ENCODE measurements around the gene PCBP1.

DNA sequence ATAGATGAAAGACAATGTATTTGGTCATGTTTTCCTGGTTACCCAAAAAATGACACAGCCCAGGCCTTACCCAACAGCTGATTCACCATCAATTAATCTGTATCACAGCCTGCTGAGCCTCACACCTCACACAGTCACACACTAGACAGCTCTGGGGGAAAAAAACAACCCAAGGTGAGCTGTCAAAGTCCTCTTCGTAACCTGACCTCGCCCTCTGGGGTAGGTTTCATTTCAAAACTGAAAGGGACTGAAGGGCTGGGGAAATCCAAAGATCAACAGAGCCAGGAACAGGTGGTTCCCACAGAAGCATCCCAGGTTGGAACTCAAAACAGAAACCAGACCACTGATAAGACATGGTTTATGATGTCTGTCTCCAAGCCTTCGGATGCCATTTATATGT lies 18.2 kb upstream of the PCBP1 start:
- TF ChIP-seq, protein P1, sequence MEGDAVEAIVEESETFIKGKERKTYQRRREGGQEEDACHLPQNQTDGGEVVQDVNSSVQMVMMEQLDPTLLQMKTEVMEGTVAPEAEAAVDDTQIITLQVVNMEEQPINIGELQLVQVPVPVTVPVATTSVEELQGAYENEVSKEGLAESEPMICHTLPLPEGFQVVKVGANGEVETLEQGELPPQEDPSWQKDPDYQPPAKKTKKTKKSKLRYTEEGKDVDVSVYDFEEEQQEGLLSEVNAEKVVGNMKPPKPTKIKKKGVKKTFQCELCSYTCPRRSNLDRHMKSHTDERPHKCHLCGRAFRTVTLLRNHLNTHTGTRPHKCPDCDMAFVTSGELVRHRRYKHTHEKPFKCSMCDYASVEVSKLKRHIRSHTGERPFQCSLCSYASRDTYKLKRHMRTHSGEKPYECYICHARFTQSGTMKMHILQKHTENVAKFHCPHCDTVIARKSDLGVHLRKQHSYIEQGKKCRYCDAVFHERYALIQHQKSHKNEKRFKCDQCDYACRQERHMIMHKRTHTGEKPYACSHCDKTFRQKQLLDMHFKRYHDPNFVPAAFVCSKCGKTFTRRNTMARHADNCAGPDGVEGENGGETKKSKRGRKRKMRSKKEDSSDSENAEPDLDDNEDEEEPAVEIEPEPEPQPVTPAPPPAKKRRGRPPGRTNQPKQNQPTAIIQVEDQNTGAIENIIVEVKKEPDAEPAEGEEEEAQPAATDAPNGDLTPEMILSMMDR (IDR thresholded peaks at IDR 0.05), result no peak
- TF ChIP-seq, protein P2, sequence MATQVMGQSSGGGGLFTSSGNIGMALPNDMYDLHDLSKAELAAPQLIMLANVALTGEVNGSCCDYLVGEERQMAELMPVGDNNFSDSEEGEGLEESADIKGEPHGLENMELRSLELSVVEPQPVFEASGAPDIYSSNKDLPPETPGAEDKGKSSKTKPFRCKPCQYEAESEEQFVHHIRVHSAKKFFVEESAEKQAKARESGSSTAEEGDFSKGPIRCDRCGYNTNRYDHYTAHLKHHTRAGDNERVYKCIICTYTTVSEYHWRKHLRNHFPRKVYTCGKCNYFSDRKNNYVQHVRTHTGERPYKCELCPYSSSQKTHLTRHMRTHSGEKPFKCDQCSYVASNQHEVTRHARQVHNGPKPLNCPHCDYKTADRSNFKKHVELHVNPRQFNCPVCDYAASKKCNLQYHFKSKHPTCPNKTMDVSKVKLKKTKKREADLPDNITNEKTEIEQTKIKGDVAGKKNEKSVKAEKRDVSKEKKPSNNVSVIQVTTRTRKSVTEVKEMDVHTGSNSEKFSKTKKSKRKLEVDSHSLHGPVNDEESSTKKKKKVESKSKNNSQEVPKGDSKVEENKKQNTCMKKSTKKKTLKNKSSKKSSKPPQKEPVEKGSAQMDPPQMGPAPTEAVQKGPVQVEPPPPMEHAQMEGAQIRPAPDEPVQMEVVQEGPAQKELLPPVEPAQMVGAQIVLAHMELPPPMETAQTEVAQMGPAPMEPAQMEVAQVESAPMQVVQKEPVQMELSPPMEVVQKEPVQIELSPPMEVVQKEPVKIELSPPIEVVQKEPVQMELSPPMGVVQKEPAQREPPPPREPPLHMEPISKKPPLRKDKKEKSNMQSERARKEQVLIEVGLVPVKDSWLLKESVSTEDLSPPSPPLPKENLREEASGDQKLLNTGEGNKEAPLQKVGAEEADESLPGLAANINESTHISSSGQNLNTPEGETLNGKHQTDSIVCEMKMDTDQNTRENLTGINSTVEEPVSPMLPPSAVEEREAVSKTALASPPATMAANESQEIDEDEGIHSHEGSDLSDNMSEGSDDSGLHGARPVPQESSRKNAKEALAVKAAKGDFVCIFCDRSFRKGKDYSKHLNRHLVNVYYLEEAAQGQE (IDR thresholded peaks at IDR 0.05; ENCODE audit: insufficient read depth in 1 of 2, low read depth in 2 of 2, low read length in 1 of 2), result no peak
